ENCODE measurements around the gene MGA. TPM values are rescaled to one million over a fixed set of nuclear protein-coding genes. Genes with fewer than 3 reads are reported as not detected.
A peak's percentile ranks its signal among the peaks of the same experiment; 100 is the strongest.

Gene MGA
- total RNA-seq (10 to 100 TPM; 22.0 to 56.8 (median 40.2) TPM), polyA plus RNA-seq (10 to 100 TPM in 1 of 3 donors, 1 to 10 TPM in 2; 2.6 to 14.8 (median 6.0) TPM)
- long read RNA-seq, donor 1: 0 reads
- long read RNA-seq, donor 2, partial matches to known transcripts: 0 of 1 reads
- long read RNA-seq, donor 2, other reads (novel, unspliced or antisense): 0 of 1 reads
- long read RNA-seq, donor 3: 0 reads
- long read RNA-seq, donor 4, partial matches to known transcripts: 1 of 5 reads
- long read RNA-seq, donor 4, other reads (novel, unspliced or antisense): 3 of 5 reads
- long read RNA-seq, donor 5, partial matches to known transcripts: 0 of 3 reads
- long read RNA-seq, donor 5, other reads (novel, unspliced or antisense): 2 of 3 reads
- long read RNA-seq, donor 6, partial matches to known transcripts: 3 of 4 reads
- long read RNA-seq, donor 6, other reads (novel, unspliced or antisense): 0 of 4 reads
- long read RNA-seq, donor 7, partial matches to known transcripts: 0 of 1 reads
- long read RNA-seq, donor 7, other reads (novel, unspliced or antisense): 0 of 1 reads
- long read RNA-seq, donor 8: 0 reads
- long read RNA-seq, donor 9, partial matches to known transcripts: 0 of 1 reads
- long read RNA-seq, donor 9, other reads (novel, unspliced or antisense): 0 of 1 reads
- long read RNA-seq, donor 10: 0 reads

DNA sequence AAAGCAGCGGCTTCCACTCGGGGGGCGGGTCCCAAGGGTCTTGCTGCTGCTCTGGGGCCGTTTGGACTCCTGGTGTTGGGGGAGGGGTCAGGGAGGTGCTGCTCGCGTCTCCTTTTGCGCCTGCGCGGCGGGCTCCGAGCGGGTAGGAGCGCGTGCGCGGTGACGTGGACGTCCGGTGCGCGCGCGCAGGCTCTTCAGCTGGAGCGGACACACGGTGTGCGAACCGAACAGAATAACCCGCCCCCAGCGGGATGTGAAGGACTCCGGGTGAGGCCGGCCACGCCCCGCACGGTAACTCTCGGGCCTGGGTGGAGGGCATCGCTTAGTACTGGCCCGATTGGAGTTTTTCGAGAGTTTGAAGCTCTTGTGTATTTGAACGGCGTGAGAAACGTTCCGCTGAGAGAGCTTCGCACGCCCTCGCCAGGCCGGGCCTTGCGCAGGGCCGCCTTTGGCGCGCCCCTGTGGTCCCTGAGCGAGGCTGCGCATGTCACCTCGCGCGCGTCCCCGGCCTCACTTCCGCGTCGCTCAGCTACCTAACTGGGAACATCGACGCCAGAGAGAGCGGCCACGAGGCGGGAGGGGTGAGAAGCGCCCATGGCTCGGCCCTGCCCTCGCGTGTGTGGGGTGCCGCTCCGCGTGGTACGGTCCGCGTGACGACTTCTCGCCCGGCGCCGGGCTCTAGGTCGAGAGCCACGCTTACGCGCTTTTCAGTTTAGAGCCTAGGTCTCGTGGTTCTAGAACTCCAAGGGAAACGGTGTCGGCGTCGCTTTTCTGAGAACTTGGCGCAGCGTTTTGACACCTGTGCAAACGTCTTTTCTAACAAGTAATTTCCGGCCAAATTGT, at the start of gene MGA:
TSS of gene MGA (plus strand) at position 171 of the 843 bp plus-strand sequence.
- Histone ChIP-seq H3K27me3 (no peaks in the 10 kb centered on the region), H3K36me3 (replicated peaks in 1 of 2) (no peaks in the 10 kb centered on the region), H3K4me3 (peak within 1 kb of the TSS in 3 of 4 donors; percentile 22 to 69 (median 30)), H3K9me3 (replicated peaks in 1 of 3) (no peaks in the 10 kb centered on the region), H3K4me1 (replicated peaks in 1 of 2) (peaks cover 37 to 41% of the 10 kb centered on the region in 2 donors), H3K27ac (peak within 1 kb of the TSS; percentile 61 to 96 (median 82))
- peak; percentile 91 to 96 (median 92) for DNase-seq
- WGBS, 4 donors: 2 to 13% (median 3%) methylated on average over 12 to 93 of the region's 93 CpGs
- intact Hi-C loops (cut with DNase I): no loop called here
- TF ChIP-seq, protein P1, sequence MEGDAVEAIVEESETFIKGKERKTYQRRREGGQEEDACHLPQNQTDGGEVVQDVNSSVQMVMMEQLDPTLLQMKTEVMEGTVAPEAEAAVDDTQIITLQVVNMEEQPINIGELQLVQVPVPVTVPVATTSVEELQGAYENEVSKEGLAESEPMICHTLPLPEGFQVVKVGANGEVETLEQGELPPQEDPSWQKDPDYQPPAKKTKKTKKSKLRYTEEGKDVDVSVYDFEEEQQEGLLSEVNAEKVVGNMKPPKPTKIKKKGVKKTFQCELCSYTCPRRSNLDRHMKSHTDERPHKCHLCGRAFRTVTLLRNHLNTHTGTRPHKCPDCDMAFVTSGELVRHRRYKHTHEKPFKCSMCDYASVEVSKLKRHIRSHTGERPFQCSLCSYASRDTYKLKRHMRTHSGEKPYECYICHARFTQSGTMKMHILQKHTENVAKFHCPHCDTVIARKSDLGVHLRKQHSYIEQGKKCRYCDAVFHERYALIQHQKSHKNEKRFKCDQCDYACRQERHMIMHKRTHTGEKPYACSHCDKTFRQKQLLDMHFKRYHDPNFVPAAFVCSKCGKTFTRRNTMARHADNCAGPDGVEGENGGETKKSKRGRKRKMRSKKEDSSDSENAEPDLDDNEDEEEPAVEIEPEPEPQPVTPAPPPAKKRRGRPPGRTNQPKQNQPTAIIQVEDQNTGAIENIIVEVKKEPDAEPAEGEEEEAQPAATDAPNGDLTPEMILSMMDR (IDR thresholded peaks at IDR 0.05): peak in 1 of 6 experiments; percentile 19
- peak in 1 of 2 donors; percentile 56 for TF ChIP-seq POLR2A (IDR thresholded peaks at IDR 0.05)

DNA sequence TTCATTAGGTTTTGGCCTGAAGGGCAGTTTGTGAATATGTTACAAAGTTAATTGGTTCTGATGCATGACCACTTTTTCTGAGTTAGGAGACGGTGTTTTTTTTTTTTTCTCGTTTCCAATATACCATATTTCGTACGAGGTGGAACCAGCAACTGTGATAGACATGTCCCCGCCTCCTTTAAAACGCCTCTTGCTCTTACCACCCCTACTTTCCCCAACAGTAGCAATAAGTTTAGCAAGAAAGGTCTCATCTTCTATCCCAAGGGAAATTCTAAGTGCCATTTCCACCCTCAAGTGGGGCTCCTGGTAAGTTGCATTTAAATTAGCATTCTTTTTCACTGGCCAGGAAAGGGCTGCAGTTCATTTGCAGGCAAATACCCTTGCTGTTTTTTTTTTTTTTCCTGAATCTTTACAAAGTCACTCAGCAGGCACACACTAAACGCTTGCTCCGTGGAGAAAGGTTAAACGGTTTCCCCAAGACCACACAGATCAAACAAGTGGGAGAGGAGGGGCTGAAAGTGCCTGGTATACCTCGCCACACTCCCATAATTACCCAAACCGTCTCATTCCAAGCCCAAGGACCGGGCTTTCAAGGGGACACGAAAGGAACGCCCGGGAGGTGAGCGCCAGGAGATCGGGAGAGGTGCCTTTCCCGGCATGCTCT, 39.5 kb upstream of the MGA start:
- no peak for DNase-seq
- 21 to 51% (median 31%) methylated on average over 9 to 18 of the region's 18 CpGs for WGBS, 4 donors
- peak overlapping the region in 3 of 4 donors; percentile 31 to 61 (median 60) for H3K4me3 ChIP-seq
- no peaks in the 10 kb centered on the region for H3K36me3 ChIP-seq (replicated peaks in 1 of 2)
- peak overlapping the region in 4 of 5 donors; percentile 37 to 90 (median 78) for H3K27ac ChIP-seq
- intact Hi-C loops (cut with DNase I): no loop called here
- no peak for TF ChIP-seq POLR2A (IDR thresholded peaks at IDR 0.05)
- TF ChIP-seq, protein P1 (IDR thresholded peaks at IDR 0.05): no peak
- no peaks in the 10 kb centered on the region for H3K27me3 ChIP-seq
- H3K4me1 ChIP-seq (replicated peaks in 1 of 2): peaks cover 11 to 12% of the 10 kb centered on the region in 2 donors
- H3K9me3 ChIP-seq (replicated peaks in 1 of 3): no peaks in the 10 kb centered on the region

DNA sequence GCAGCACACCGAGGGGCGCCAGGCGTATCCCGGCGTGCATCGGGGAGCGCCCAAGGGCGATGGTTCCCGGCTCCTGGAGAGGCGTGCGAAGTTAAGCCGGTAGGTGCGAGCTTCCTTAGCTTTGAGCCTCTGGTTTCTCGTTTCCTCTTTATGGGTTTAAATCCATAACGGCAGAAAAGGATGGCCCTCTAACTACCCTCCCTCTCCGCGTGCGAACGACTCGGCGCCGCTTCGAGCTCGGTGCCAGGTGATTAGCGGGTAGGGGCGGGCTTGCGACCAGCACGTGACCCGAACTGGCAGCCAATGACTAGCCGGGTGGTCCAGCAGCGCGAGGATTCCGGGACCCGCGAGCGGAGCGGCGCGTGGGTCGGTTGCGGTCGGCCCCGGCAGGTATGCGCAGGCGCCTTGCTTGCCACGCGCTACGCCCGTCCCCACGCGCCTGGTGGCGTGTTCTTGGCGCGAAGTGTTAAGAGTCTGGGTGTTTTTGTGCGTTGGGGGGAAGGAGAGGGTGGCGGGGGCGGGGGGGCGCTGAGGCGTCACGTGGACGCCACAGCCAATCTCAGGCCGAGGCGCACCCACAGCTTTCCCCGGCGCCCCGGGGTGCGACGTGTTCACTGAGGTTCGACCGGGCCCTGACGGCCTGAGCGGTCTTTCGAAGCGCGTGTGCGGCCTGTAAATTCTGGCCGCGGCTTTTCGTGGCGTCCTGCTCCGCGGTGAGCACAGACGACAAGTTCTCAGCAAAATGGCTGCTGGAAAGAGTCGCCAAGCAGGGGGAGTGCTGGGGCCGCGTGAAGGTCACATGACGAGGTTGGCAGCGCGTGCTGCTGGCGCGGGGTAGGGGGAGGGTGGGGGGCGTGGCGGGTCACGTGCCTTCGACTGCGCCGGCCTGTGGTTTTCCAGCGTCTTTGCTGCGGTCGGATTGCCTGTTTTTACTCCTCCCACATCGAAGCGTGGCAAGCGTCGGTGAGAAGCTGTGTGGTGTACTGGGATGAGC, 38.7 kb upstream of the MGA start:
- peak; percentile 84 to 91 (median 86) for DNase-seq
- TF ChIP-seq, protein P1 (IDR thresholded peaks at IDR 0.05): no peak
- peak in 1 of 2 donors; percentile 42 for TF ChIP-seq POLR2A (IDR thresholded peaks at IDR 0.05)
- H3K4me3 ChIP-seq: peak overlapping the region in 3 of 4 donors; percentile 31 to 61 (median 60)
- 1 to 8% (median 5%) methylated on average over 10 to 104 of the region's 104 CpGs for WGBS, 4 donors
- H3K27ac ChIP-seq: peak overlapping the region; percentile 37 to 90 (median 72)
- H3K36me3 ChIP-seq (replicated peaks in 1 of 2): no peaks in the 10 kb centered on the region
- H3K27me3 ChIP-seq: no peaks in the 10 kb centered on the region
- peaks cover 12% of the 10 kb centered on the region in 2 donors for H3K4me1 ChIP-seq (replicated peaks in 1 of 2)
- no peaks in the 10 kb centered on the region for H3K9me3 ChIP-seq (replicated peaks in 1 of 3)
- intact Hi-C loops (cut with DNase I): no loop called here
